ENCODE data around the gene GALNT9.

The GALNT9 gene

DNA sequence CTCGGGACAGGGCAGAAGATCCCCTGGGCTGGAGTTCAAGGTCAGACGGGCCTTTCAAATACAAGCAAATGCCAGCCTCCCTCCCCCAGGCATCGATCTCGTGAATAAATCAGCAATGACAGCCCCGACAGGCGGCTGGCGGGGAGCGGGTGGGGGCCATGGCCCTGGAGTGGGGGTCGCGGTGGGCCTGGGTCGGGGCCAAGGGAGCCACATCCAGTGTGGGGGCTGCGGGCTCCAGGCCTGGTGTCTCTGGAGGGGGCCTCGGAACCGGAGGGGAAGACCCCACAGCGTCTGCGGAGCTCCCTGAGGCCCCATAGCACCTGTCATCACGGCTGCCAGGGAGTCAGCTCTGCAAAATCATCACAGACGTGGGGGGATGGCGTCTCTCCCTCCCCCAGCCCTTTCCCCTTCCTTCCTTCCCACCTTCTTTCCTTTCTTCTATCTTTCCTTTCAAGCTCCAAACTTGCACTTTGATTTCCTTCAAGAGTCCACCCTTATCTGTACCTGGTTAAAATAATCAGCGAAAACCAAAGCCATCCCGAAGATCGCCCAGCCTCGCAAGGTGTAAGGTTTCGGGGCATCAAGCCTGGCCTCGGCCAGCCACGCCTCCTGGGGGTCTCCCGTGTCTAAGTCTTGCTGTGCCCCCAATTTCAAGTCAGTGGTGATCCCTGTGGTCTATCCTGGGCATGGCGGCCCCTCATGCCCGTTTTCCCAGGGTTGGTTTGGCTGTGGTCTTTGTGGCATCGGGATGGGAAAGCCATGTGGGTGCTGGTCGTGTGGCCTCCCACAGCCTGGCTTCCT is 93.1 kb downstream of the GALNT9 start:
- Histone ChIP-seq H3K4me3 (no peak overlapping the region), H3K27ac (no peak overlapping the region)
- no peak for DNase-seq (ENCODE audit: low spot score)
- TF ChIP-seq, protein P1, sequence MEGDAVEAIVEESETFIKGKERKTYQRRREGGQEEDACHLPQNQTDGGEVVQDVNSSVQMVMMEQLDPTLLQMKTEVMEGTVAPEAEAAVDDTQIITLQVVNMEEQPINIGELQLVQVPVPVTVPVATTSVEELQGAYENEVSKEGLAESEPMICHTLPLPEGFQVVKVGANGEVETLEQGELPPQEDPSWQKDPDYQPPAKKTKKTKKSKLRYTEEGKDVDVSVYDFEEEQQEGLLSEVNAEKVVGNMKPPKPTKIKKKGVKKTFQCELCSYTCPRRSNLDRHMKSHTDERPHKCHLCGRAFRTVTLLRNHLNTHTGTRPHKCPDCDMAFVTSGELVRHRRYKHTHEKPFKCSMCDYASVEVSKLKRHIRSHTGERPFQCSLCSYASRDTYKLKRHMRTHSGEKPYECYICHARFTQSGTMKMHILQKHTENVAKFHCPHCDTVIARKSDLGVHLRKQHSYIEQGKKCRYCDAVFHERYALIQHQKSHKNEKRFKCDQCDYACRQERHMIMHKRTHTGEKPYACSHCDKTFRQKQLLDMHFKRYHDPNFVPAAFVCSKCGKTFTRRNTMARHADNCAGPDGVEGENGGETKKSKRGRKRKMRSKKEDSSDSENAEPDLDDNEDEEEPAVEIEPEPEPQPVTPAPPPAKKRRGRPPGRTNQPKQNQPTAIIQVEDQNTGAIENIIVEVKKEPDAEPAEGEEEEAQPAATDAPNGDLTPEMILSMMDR (IDR thresholded peaks at IDR 0.05), result no peak

DNA sequence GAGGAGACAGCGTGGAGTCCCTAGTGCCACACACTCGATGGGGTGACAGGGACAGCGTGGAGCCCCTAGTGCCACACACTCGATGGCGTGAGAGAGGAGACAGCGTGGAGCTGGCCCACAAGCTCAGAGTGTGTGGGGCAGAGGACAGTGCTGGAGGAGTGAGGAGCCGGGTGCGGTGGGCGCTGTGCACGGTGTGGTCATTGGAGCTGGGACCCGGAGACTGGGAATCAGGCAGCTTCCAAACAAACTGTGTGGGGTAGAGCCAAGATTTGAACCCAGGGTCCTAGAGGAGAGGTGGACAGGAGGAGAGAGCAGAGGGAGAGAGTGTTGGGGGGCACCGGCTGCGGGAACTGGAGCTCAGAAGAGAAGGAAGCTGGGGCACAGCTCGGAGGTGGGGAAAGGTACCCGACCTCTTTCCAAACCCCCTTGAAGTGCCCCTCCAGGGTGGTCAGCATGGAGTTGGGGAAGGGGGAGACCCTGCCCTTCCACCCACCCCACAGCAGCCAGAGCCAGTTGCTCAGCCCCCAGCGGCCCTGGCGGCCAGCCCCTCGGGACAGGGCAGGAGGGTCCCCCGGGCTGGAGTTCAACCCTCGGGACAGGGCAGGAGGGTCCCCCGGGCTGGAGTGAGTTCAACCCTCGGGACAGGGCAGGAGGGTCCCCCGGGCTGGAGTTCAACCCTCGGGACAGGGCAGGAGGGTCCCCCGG is 94.1 kb downstream of the GALNT9 start:
- TF ChIP-seq, protein P1 (IDR thresholded peaks at IDR 0.05), result no peak
- no peak overlapping the region for H3K27ac ChIP-seq
- DNase-seq (ENCODE audit: low spot score), result no peak
- no peak overlapping the region for H3K4me3 ChIP-seq

DNA sequence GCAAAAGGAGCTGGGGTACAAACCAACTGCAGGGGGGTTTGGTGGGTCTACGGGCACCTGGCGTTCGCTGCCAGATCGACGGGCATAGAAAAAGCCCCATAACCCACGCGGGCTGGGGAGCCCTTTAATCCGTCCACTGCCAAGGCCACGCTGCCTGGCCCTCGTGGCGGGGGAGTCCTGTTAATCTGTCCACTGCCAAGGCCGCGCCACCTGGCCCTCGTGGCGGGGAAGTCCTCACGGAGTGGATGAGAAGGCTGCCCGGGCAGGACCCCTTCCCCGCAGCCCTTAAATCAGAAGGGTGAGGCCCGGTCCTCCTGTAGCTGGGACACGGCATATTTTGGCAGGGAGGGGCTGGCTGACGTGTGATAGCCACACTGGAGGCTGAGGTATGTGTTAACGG is 99.0 kb downstream of the GALNT9 start:
- TF ChIP-seq, protein P1 (IDR thresholded peaks at IDR 0.05), result no peak
- H3K4me3 ChIP-seq, result no peak overlapping the region
- H3K27ac ChIP-seq, result no peak overlapping the region
- no peak for DNase-seq (ENCODE audit: low spot score)

DNA sequence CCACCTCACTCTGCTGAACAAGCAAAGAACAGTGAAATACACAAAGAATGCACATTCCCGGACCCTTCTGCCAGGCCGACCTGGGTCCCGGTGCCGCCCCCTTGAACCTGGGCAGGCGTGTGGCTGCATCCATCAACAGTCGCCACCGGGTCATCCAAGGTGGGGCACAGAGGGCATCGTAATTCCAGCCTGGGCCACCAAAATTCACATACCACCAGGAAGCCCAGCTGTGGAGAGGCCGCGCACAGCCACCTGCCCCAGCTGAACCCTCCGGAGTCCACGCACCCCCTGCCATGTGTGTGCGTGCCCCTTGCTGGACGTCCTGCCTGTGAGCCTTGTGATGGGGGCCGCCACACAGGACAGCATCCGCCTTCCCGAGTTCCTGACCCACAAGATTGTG is 99.5 kb downstream of the GALNT9 start:
- DNase-seq (ENCODE audit: low spot score), result no peak
- TF ChIP-seq, protein P1 (IDR thresholded peaks at IDR 0.05), result no peak
- no peak overlapping the region for H3K27ac ChIP-seq
- no peak overlapping the region for H3K4me3 ChIP-seq

DNA sequence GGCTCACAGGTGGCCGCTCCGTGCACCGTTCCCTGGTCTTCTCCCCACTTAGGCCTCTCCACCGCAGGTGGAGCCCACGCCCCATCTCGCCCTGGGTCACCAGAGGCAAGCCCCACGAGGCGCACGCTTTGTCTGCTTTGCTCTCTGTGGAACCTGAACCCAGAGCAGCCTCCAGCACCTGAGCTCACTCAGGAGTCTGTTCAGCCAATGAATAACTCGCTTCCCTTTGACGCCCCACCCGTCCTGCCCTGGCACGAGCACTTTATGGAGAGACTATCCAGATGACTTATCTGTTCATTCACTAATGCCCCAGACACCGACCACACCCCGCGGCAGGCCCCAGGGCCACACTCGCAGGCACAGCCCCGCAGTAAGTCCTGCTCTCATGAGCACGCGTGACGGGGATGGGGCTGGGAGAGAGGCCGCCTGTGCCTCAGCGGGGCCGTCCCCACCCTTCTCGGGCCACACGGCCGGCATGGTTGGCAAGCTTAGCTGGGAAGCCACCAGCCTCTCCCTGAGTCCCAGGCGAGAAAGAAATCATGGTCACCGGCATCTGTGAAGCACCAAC is 100.1 kb downstream of the GALNT9 start:
- TF ChIP-seq, protein P1 (IDR thresholded peaks at IDR 0.05), result no peak
- H3K4me3 ChIP-seq, result no peak overlapping the region

DNA sequence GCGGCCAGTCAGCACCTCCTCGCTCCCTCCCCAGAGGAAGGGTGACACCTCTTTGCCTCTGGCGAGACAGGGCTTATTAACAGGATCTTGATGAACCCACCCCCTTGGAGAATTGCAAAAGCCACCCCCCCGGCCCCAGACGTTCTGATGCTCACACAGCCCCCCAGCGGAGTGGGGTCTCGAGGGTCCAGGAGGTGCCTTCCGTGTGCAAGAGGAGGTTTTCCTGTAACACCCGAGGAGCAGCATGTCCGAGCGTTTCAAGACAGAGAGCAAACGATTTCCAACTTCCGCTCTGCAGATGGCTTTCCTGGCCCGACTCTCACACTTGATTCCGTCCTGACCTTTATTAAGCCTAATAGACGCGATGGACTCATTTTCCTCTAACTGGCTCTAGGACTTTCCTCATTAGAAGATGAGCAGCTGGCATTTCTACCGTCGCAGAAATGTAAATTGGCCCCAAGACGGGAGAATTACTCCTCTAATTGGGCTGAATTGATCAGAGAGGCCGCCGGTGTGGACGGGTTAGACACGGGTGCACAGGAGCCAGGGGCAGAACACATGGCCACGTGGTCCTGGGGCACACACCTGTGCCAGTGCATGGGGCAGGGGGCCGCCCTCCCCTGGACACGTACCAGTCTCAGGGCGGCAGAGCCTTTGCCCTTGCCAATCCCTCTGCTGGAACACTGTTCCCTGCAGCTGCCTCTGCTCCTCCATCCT is 100.8 kb downstream of the GALNT9 start:
- TF ChIP-seq, protein P1 (IDR thresholded peaks at IDR 0.05), result no peak
- no peak for DNase-seq (ENCODE audit: low spot score)
- H3K4me3 ChIP-seq, result no peak overlapping the region
- no peak overlapping the region for H3K27ac ChIP-seq

More for the DNA sequence above, 100.1 kb downstream of the GALNT9 start:
- no peak overlapping the region for H3K27ac ChIP-seq
- DNase-seq (ENCODE audit: low spot score), result no peak
